B cell (primary cell): ENCODE results near the gene PCDHGA9. TPM values are rescaled to one million over a fixed set of nuclear protein-coding genes. Genes with fewer than 3 reads are reported as not detected.
"Not testable (repeated sequence)": the region's sequence is repeated elsewhere in the genome, so short reads cannot be mapped to it uniquely, and the experiment has no call there.

Experiments
- ATAC-seq: fragments of 200-7000 bp; cut with Tn5 transposase; one replicate; pipeline ENCODE4 v1.10.0; 2021; ENCODE audit warnings: low read depth, mild to moderate bottlenecking, moderate number of reproducible peaks, moderate library complexity
- CTCF ChIA-PET: fragments of 350-600 bp; sonication (Branson Sonifier 250); formaldehyde crosslinking; loops from one replicate; lab custom pipeline; 2021; ENCODE audit warnings: antibody characterized with exemption, inconsistent platforms; lab: Charles Lee
- POLR2A ChIA-PET: fragments of 350-600 bp; sonication (Branson Sonifier 250); formaldehyde crosslinking; loops from one replicate; lab custom pipeline; 2021; ENCODE audit warnings: antibody characterized with exemption; lab: Charles Lee
- DNase-seq: peaks from one replicate; pipeline ENCODE4 v3.0.0; 2013
- H2AFZ ChIP-seq: 2 replicates; pipeline ENCODE4 v1.6.1; 2012; ENCODE audit warnings: mild to moderate bottlenecking, low read depth, low read length; ENCODE audit not compliant: insufficient read depth, poor library complexity, severe bottlenecking
- H3K27ac ChIP-seq, 2 donors: 1 replicate in 1 of 2; 2 replicates in 1 of 2; pipeline ENCODE4 v1.5.1; 2012 to 2013; ENCODE audit warnings: low read length in 2 of 2, mild to moderate bottlenecking in 2 of 2, moderate library complexity in 1 of 2
- H3K27me3 ChIP-seq, 4 experiments: fragments of 200-600 bp in 1 of 4; sonication (generic) in 1 of 4; replicated peaks in 1 of 4; 1 replicate in 2 of 4; 2 replicates in 2 of 4; pipeline versions ENCODE4 v1.6.1 to v1.7.0; 2013 to 2016; ENCODE audit warnings: low read length in 3 of 4, mild to moderate bottlenecking in 2 of 4, mixed read lengths in 1 of 4, moderate library complexity in 1 of 4; ENCODE audit not compliant: insufficient read depth in 4 of 4, control insufficient read depth in 3 of 4; ENCODE audit errors: control extremely low read depth in 1 of 4
- H3K36me3 ChIP-seq, 2 experiments: replicated peaks in 1 of 2; 1 replicate in 1 of 2; 2 replicates in 1 of 2; pipeline versions ENCODE4 v1.6.1 to v1.7.1; 2013; ENCODE audit warnings: low read length in 1 of 2; ENCODE audit not compliant: insufficient read depth in 2 of 2, control insufficient read depth in 1 of 2; ENCODE audit errors: control extremely low read depth in 1 of 2, extremely low read depth in 1 of 2
- H3K4me1 ChIP-seq, 2 donors: fragments of 200-600 bp in 1 of 2; sonication (generic) in 1 of 2; 1 replicate in 1 of 2; 2 replicates in 1 of 2; pipeline versions ENCODE4 v1.5.1 to v1.6.1; 2013 to 2017; ENCODE audit warnings: low read length in 2 of 2; ENCODE audit not compliant: control insufficient read depth in 2 of 2, insufficient read depth in 2 of 2
- H3K4me2 ChIP-seq: replicated peaks from 2 replicates; pipeline ENCODE3; 2012; ENCODE audit warnings: mild to moderate bottlenecking, low read depth, low read length; ENCODE audit not compliant: poor library complexity, severe bottlenecking
- H3K4me3 ChIP-seq, 5 experiments: fragments of 200-600 bp in 1 of 5; sonication (generic) in 1 of 5; 1 replicate in 3 of 5; 2 replicates in 2 of 5; pipeline versions ENCODE4 v1.5.1 to v1.7.0; 2011 to 2016; ENCODE audit warnings: low read length in 4 of 5, mild to moderate bottlenecking in 4 of 5, low read depth in 2 of 5, control low read depth in 1 of 5, moderate library complexity in 1 of 5; ENCODE audit not compliant: insufficient read depth in 1 of 5; ENCODE audit errors: control extremely low read depth in 1 of 5, extremely low read depth in 1 of 5
- H3K79me2 ChIP-seq: fragments of 200-600 bp; sonication (generic); one replicate; pipeline ENCODE4 v1.6.0; 2016; ENCODE audit warnings: low read length; ENCODE audit not compliant: control insufficient read depth, insufficient read depth
- H3K9ac ChIP-seq: fragments of 200-600 bp; sonication (generic); 2 replicates; pipeline ENCODE4 v1.6.1; 2017; ENCODE audit warnings: mild to moderate bottlenecking, low read length, moderate library complexity
- H3K9me3 ChIP-seq, 3 donors: one replicate each; pipeline versions ENCODE4 v1.6.1 to v1.7.1; 2013; ENCODE audit warnings: low read length in 2 of 3; ENCODE audit not compliant: control insufficient read depth in 2 of 3, insufficient read depth in 1 of 3; ENCODE audit errors: control extremely low read depth in 1 of 3
- H4K20me1 ChIP-seq: 2 replicates; pipeline ENCODE4 v1.6.0; 2012; ENCODE audit warnings: mild to moderate bottlenecking, low read length; ENCODE audit not compliant: insufficient read depth, control insufficient read depth, poor library complexity, severe bottlenecking
- H3K27ac Mint-ChIP-seq: one replicate; pipeline ENCODE4 v1.8.0; 2021; ENCODE audit warnings: mixed read lengths
- H3K27me3 Mint-ChIP-seq: one replicate; pipeline ENCODE4 v1.8.0; 2021; ENCODE audit warnings: mixed read lengths
- H3K4me1 Mint-ChIP-seq: one replicate; pipeline ENCODE4 v1.8.0; 2021; ENCODE audit warnings: mixed read lengths
- H3K4me3 Mint-ChIP-seq: one replicate; pipeline ENCODE4 v1.8.0; 2021; ENCODE audit warnings: mixed read lengths
- H3K9me3 Mint-ChIP-seq: one replicate; pipeline ENCODE4 v1.8.0; 2022; ENCODE audit warnings: mixed read lengths; ENCODE audit not compliant: insufficient read depth
- CTCF ChIP-seq: fragments of 200-600 bp; IDR thresholded peaks from one replicate; pipeline ENCODE4 v1.8.0; 2022; ENCODE audit warnings: antibody characterized with exemption, mild to moderate bottlenecking
- EZH2 ChIP-seq: IDR thresholded peaks from 2 replicates; pipeline ENCODE4 v1.6.1; 2012; ENCODE audit warnings: borderline replicate concordance, low read depth, mild to moderate bottlenecking, moderate library complexity, low read length; ENCODE audit not compliant: insufficient read depth, poor library complexity, severe bottlenecking
- WGBS: methylation state at CpG from one replicate; pipeline ENCODE4 v1.1.5; 2013; ENCODE audit warnings: missing lambda C conversion rate; ENCODE audit not compliant: insufficient coverage; 5-methylcytosine and 5-hydroxymethylcytosine counted together
- intact Hi-C: fragments of 100-400 bp; cut with micrococcal nuclease; formaldehyde crosslinking; loops from one replicate; pipeline ENCODE4 v1.10.0; 2022
- polyA plus RNA-seq: library from polyadenylated mRNA; depleted of rRNA; stranded (reverse); fragments of >200 nt; gene quantifications from 2 replicates; pipeline ENCODE4 v1.2.3, GENCODE V29; 2012
- total RNA-seq, 2 donors: library from RNA; stranded (reverse); fragments of 120-200 nt in 1 of 2; gene quantifications; 1 replicate in 1 of 2; 2 replicates in 1 of 2; pipeline versions ENCODE4 v1.2.3 to v1.2.4, GENCODE V29; 2013 to 2022

PCDHGA9 gene
- total and polyA plus RNA-seq, 2 donors (not counting 1 experiment from before 2014, with no cell fraction given): 0.19 to 2.5 TPM

GRCh38 chr5:141375444-141376155, 27.0 kb upstream of the PCDHGA9 start:
- DNase-seq, H3K27ac ChIP-seq, H3K4me3 Mint-ChIP-seq, H3K79me2 ChIP-seq, POLR2A ChIA-PET, H3K36me3 ChIP-seq, H3K27ac Mint-ChIP-seq, H3K4me1 ChIP-seq, H3K4me1 Mint-ChIP-seq, H3K4me3 ChIP-seq, H3K9ac ChIP-seq, ATAC-seq, H2AFZ ChIP-seq, intact Hi-C loops, H4K20me1 ChIP-seq, H3K4me2 ChIP-seq: not testable (repeated sequence)
- peaks cover 0 to 55% (median 30%) of the 10 kb centered on the region in 4 experiments for H3K27me3 ChIP-seq
- H3K9me3 ChIP-seq: peaks cover 0 to 58% (median 46%) of the 10 kb centered on the region in 3 donors
- CTCF ChIA-PET: interaction anchor here (1.4 to 2.0 kb wide), 2 partner anchors 32 to 188 kb away, joined by 4 to 5 read pairs; partner anchors contain the start of gene PCDHGB6
- WGBS: 56% methylated on average over 33 of the region's 48 CpGs
- Mint-ChIP-seq H3K27me3 (peaks cover 44% of the 10 kb centered on the region), H3K9me3 (peaks cover 12% of the 10 kb centered on the region)

- Histone ChIP-seq H3K9ac (no peak within 1 kb of the TSS), H3K27ac (no peak within 1 kb of the TSS), H2AFZ (no peak within 1 kb of the TSS), H3K4me3 (peak within 1 kb of the TSS in 3 of 5 experiments; percentile 1 to 36 (median 24)), H4K20me1 (no peaks in the 10 kb centered on the region), H3K4me2 (peak within 1 kb of the TSS; percentile 25), H3K4me1 (no peaks in the 10 kb centered on the region), H3K9me3 (peaks cover 5 to 37% (median 25%) of the 10 kb centered on the region in 3 donors), H3K79me2 (no peaks in the 10 kb centered on the region), H3K27me3 (peaks cover 0 to 43% (median 28%) of the 10 kb centered on the region in 4 experiments), H3K36me3 (no peaks in the 10 kb centered on the region)
- Mint-ChIP-seq H3K27me3 (peaks cover 58% of the 10 kb centered on the region), H3K4me1 (peaks cover 3% of the 10 kb centered on the region), H3K27ac (no peak within 1 kb of the TSS), H3K9me3 (peaks cover 7% of the 10 kb centered on the region), H3K4me3 (peak within 1 kb of the TSS; percentile 81)
- WGBS: 22% methylated on average over 29 of the region's 37 CpGs
- intact Hi-C loops: no loop called here
- no peak for ATAC-seq
- TF ChIP-seq CTCF (no peak), EZH2 (no peak)
- CTCF ChIA-PET: no interaction called here
- POLR2A ChIA-PET: no interaction called here
- DNase-seq: no peak
These were observed 19.9 kb upstream of the PCDHGA9 start, which contains the start of gene PCDHGA7 for GRCh38 chr5:141382469-141383294. Gene PCDHGA7 (plus strand): TSS chr5:141382742. CDS start chr5:141382900, 158 bp downstream.
